ENCODE measurements around the gene LYZL4.

The LYZL4 gene

DNA sequence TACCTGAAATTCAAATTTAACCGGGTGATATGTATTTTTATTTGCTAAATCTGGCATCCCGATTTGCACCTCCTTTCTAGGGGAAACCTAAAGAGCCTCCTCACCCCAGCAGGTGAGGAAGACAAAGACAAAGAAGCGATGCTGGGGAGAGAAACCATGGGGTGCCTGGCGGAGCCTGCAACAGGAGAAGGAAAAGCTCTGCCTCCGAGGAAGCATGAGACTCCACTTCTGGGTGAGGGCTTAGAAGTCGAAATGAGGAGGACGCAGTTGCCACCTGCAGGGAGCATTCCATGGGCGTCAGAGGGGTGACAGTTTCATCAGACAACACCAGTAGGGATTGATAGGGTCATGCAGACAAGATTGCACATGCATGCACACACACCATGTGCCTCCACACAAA lies 30.5 kb upstream of the LYZL4 start:
- TF ChIP-seq CREB1 (IDR thresholded peaks at IDR 0.05; ENCODE audit: low read depth) (no peak), EGR1 (IDR thresholded peaks at IDR 0.05) (no peak), NFIC (IDR thresholded peaks at IDR 0.05) (no peak), TCF12 (IDR thresholded peaks at IDR 0.05; ENCODE audit: low read depth) (no peak)

DNA sequence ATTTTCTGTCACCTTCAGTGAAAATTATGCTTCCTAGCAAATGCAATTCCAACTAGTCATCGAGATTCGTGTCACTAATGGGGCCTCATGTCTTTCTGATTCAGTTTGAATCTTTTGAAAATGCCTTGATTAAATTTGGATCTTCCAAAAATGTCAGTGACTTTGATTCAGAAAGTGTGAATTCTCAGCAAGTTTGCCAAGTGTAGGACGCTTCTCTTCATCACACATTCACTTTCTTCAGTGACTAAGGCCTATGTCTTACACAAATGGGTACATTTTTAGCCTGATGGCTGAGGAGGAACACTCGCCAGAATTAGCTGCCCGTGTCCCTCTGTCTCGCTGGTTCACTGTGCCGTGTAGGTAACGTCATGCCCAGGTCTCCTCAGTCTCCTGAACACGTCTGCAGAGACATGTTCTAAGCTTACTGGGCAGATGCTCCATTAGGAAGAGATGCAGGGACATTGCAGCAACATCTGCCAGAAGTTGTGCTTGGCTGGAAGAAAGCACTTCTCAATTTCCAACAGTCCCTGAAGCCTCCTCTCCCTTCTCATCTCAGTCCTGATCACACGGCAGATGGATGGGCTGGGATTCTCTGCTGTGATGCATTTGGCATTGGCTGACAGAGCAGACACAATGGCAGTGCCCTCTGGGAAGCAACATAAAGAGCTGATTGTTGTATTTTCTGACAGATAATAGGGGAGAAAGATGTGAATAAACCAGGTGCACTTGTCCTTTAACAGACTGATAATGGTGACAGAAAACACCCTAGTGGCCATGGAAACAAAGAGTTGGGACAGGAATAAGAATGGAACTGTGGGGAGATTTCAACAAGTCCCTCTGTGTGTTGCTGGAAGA lies 29.1 kb upstream of the LYZL4 start:
- TF ChIP-seq EP300 (IDR thresholded peaks at IDR 0.05; ENCODE audit: borderline replicate concordance) = no peak
- TF ChIP-seq TEAD4 (IDR thresholded peaks at IDR 0.05) = no peak
- TF ChIP-seq TCF12 (IDR thresholded peaks at IDR 0.05; ENCODE audit: low read depth) = no peak
- TF ChIP-seq, protein P1, sequence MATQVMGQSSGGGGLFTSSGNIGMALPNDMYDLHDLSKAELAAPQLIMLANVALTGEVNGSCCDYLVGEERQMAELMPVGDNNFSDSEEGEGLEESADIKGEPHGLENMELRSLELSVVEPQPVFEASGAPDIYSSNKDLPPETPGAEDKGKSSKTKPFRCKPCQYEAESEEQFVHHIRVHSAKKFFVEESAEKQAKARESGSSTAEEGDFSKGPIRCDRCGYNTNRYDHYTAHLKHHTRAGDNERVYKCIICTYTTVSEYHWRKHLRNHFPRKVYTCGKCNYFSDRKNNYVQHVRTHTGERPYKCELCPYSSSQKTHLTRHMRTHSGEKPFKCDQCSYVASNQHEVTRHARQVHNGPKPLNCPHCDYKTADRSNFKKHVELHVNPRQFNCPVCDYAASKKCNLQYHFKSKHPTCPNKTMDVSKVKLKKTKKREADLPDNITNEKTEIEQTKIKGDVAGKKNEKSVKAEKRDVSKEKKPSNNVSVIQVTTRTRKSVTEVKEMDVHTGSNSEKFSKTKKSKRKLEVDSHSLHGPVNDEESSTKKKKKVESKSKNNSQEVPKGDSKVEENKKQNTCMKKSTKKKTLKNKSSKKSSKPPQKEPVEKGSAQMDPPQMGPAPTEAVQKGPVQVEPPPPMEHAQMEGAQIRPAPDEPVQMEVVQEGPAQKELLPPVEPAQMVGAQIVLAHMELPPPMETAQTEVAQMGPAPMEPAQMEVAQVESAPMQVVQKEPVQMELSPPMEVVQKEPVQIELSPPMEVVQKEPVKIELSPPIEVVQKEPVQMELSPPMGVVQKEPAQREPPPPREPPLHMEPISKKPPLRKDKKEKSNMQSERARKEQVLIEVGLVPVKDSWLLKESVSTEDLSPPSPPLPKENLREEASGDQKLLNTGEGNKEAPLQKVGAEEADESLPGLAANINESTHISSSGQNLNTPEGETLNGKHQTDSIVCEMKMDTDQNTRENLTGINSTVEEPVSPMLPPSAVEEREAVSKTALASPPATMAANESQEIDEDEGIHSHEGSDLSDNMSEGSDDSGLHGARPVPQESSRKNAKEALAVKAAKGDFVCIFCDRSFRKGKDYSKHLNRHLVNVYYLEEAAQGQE (IDR thresholded peaks at IDR 0.05; ENCODE audit: low read depth) = no peak
- TF ChIP-seq, protein P2, sequence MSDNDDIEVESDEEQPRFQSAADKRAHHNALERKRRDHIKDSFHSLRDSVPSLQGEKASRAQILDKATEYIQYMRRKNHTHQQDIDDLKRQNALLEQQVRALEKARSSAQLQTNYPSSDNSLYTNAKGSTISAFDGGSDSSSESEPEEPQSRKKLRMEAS (IDR thresholded peaks at IDR 0.05) = no peak
- TF ChIP-seq FOXM1 (IDR thresholded peaks at IDR 0.05; ENCODE audit: borderline replicate concordance, low read depth) = no peak
- no peak for TF ChIP-seq CEBPB (IDR thresholded peaks at IDR 0.05)
- no peak for TF ChIP-seq EGR1 (IDR thresholded peaks at IDR 0.05)
- no peak for TF ChIP-seq NFIC (IDR thresholded peaks at IDR 0.05)
- no peak for TF ChIP-seq CREB1 (IDR thresholded peaks at IDR 0.05; ENCODE audit: low read depth)
- no peak for TF ChIP-seq ZBTB7A (IDR thresholded peaks at IDR 0.05; ENCODE audit: low read depth)
- no peak for TF ChIP-seq RAD21 (IDR thresholded peaks at IDR 0.05; ENCODE audit: low read depth)
- TF ChIP-seq TAF1 (IDR thresholded peaks at IDR 0.05; ENCODE audit: low read depth) = no peak
- TF ChIP-seq, protein P3, sequence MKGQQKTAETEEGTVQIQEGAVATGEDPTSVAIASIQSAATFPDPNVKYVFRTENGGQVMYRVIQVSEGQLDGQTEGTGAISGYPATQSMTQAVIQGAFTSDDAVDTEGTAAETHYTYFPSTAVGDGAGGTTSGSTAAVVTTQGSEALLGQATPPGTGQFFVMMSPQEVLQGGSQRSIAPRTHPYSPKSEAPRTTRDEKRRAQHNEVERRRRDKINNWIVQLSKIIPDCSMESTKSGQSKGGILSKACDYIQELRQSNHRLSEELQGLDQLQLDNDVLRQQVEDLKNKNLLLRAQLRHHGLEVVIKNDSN (IDR thresholded peaks at IDR 0.05) = no peak
- no peak for TF ChIP-seq YY1 (IDR thresholded peaks at IDR 0.05; ENCODE audit: low read depth)

DNA sequence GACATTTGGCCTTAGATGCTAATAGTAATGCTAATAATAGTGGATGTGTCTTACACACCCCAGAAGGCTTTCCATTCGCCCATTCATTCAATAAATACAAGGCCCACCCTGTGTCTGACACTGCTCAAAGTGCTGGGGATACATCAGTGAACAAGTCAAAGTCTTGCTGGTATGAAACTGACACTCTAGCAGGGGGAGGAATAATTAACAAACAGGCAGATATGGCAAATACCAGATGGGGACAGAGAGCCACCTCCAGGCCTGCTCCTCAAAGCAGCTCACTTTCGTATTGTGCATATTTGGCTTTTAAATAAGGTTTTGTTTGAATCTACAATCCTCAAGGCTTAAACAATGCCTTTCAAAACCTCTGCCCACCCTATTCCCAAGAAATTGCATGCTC lies 28.3 kb upstream of the LYZL4 start:
- no peak for TF ChIP-seq NFIC (IDR thresholded peaks at IDR 0.05)
- TF ChIP-seq RAD21 (IDR thresholded peaks at IDR 0.05; ENCODE audit: low read depth) = no peak
- no peak for TF ChIP-seq TAF1 (IDR thresholded peaks at IDR 0.05; ENCODE audit: low read depth)
- no peak for TF ChIP-seq YY1 (IDR thresholded peaks at IDR 0.05; ENCODE audit: low read depth)

DNA sequence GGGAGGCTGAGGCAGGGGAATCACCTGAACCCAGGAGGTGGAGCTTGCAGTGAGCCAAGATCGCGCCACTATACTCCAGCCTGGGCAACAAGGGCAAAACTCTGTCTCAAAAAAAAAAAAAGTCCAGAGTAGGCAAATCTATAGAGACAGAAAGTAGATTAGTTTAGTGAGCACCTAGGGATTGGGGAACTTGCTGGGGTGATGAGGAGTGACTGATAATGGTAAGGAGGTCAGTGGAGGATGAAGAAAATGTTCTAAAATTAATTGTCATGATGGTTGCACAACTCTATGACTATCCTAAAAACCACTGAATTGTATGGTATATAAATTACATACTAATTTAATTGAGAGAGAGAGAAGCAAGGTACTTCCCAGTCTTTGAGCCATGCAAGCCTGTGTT lies 27.8 kb upstream of the LYZL4 start:
- TF ChIP-seq NFIC (IDR thresholded peaks at IDR 0.05) = no peak

DNA sequence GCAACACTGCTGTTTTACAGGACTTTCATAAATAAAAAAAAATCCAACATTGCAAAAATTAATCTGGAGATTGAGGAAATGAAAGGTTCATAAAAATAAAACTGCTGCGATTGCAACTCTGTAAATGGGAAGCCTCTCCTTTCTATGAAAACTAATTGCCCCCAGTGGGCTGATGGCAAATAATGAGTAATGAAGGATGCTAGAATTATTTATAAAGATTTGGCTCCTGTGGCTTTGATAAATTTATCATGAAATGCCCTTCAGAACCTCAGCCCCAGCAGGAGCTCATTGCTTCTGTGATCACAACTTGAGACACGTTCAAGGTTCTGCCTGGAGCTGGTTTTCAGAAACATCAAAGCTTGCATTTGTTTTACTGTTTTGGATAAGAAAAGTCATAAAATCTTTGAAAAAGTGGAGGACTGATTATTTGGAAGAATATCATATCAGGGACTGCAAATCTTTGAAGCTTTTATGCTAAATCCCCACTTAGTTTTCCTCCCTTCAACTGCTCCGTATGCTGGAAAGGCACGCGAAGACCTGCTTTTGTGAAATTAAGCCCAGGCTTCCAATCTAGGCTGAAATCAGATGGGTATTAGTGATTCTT lies 24.5 kb upstream of the LYZL4 start:
- TF ChIP-seq EGR1 (IDR thresholded peaks at IDR 0.05) (no peak), TEAD4 (IDR thresholded peaks at IDR 0.05) (no peak), TCF12 (IDR thresholded peaks at IDR 0.05; ENCODE audit: low read depth) (no peak), TAF1 (IDR thresholded peaks at IDR 0.05; ENCODE audit: low read depth) (no peak), NFIC (IDR thresholded peaks at IDR 0.05) (no peak), CREB1 (IDR thresholded peaks at IDR 0.05; ENCODE audit: low read depth) (no peak), CEBPB (IDR thresholded peaks at IDR 0.05) (no peak), ZBTB7A (IDR thresholded peaks at IDR 0.05; ENCODE audit: low read depth) (no peak), EP300 (IDR thresholded peaks at IDR 0.05; ENCODE audit: borderline replicate concordance) (no peak), RAD21 (IDR thresholded peaks at IDR 0.05; ENCODE audit: low read depth) (no peak), FOXM1 (IDR thresholded peaks at IDR 0.05; ENCODE audit: borderline replicate concordance, low read depth) (no peak), YY1 (IDR thresholded peaks at IDR 0.05; ENCODE audit: low read depth) (no peak)
- TF ChIP-seq, protein P2 (IDR thresholded peaks at IDR 0.05) = no peak
- TF ChIP-seq, protein P3 (IDR thresholded peaks at IDR 0.05) = no peak
- TF ChIP-seq, protein P1 (IDR thresholded peaks at IDR 0.05; ENCODE audit: low read depth) = no peak

DNA sequence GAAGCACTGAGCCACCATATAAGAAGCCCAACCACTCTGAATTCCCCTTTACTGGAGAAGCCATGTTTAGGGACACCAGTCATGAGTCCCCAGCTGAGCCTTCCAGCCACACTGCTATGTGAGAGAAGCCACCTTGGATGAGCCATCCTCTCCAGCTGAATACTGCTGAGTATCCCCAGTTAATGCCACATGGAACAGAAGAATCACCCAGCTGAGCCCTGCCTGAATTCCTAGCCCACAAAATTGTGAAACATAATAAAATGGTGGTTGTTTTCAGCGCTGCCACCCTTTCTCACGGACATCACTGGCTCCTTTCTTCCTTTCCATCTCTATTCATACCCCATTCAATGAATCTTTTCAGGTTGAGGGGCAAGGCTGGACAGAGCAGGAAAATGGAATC lies 22.1 kb upstream of the LYZL4 start:
- no peak for TF ChIP-seq ZBTB7A (IDR thresholded peaks at IDR 0.05; ENCODE audit: low read depth)
- TF ChIP-seq TEAD4 (IDR thresholded peaks at IDR 0.05) = no peak
- no peak for TF ChIP-seq CREB1 (IDR thresholded peaks at IDR 0.05; ENCODE audit: low read depth)
- no peak for TF ChIP-seq YY1 (IDR thresholded peaks at IDR 0.05; ENCODE audit: low read depth)
- TF ChIP-seq, protein P3 (IDR thresholded peaks at IDR 0.05) = no peak
- TF ChIP-seq TAF1 (IDR thresholded peaks at IDR 0.05; ENCODE audit: low read depth) = no peak
